Fibroblast of lung (primary cell): Measurements from ENCODE around the gene ALG1.

Experiments
- CTCF ChIP-seq, 2 donors: IDR thresholded peaks in 1 of 2; conservative IDR thresholded peaks in 1 of 2; 1 replicate in 1 of 2; 2 replicates in 1 of 2; pipeline ENCODE4 v1.5.1; 2011 to 2012; ENCODE audit warnings: low read length in 2 of 2, control low read depth in 1 of 2, inconsistent platforms in 1 of 2, low read depth in 1 of 2, mild to moderate bottlenecking in 1 of 2
- EZH2 ChIP-seq: IDR thresholded peaks from 2 replicates; pipeline ENCODE4 v1.5.1; 2012; ENCODE audit warnings: low read length, control low read depth, mild to moderate bottlenecking; ENCODE audit errors: missing control alignments

GRCh38 chr16:5031601-5032000 is 40.0 kb upstream of the ALG1 start:
- TF ChIP-seq CTCF (conservative IDR thresholded peaks at IDR 0.05 in 1 of 2, IDR thresholded peaks at IDR 0.05 in 1 of 2; ENCODE audit: low read depth in 1 of 2, low read length in 2 of 2) (no peak), EZH2 (no peak)
